Kidney tubule cell (primary cell): ENCODE results near the gene C1orf141.
"Not testable (repeated sequence)": the region's sequence is repeated elsewhere in the genome, so short reads cannot be mapped to it uniquely, and the experiment has no call there.

ENCODE experiments used
- DNase-seq: peaks from one replicate; pipeline ENCODE4 v3.0.0-alpha.2; 2018; ENCODE audit warnings: low spot score

Gene C1orf141

GRCh38 chr1:67134695-67135094 lies at the start of gene C1orf141:
TSS of gene C1orf141 (minus strand) at chr1:67134970. CDS start at chr1:67127240, 7,730 bp downstream.
- no peak for DNase-seq

- no peak for DNase-seq
Measured at GRCh38 chr1:67175530-67176087, 40.8 kb upstream of the C1orf141 start.

- no peak for DNase-seq
Measured at GRCh38 chr1:67174716-67175284, 40.0 kb upstream of the C1orf141 start.

GRCh38 chr1:67173988-67174387 lies 39.2 kb upstream of the C1orf141 start:
- no peak for DNase-seq

- DNase-seq: no peak
Measured at GRCh38 chr1:67171978-67172377, 37.2 kb upstream of the C1orf141 start.

- no peak for DNase-seq
Measured at GRCh38 chr1:67171574-67171955, 36.8 kb upstream of the C1orf141 start.

GRCh38 chr1:67170751-67171573 lies 36.2 kb upstream of the C1orf141 start:
- DNase-seq: no peak

- no peak for DNase-seq
Measured at GRCh38 chr1:67169932-67170331, 35.2 kb upstream of the C1orf141 start.

GRCh38 chr1:67169496-67169895 lies 34.7 kb upstream of the C1orf141 start:
- no peak for DNase-seq

- no peak for DNase-seq
Measured at GRCh38 chr1:67166196-67166595, 31.4 kb upstream of the C1orf141 start, which contains the start of gene IL23R. TSS of gene IL23R (plus strand) at chr1:67166454. CDS start at chr1:67168121, 1,667 bp downstream.

GRCh38 chr1:67165468-67166041 lies 30.8 kb upstream of the C1orf141 start:
- DNase-seq: no peak

GRCh38 chr1:67162954-67163353 lies 28.2 kb upstream of the C1orf141 start:
- DNase-seq: peak; percentile 92

GRCh38 chr1:67159233-67159632 lies 24.5 kb upstream of the C1orf141 start:
- peak; percentile 38 for DNase-seq

- no peak for DNase-seq
Measured at GRCh38 chr1:67158401-67158800, 23.6 kb upstream of the C1orf141 start.

- DNase-seq: no peak
Measured at GRCh38 chr1:67150931-67151330, 16.2 kb upstream of the C1orf141 start.

GRCh38 chr1:67149179-67149770 lies 14.5 kb upstream of the C1orf141 start:
- peak; percentile 83 for DNase-seq

- DNase-seq: peak; percentile 22
Measured at GRCh38 chr1:67148516-67149178, 13.9 kb upstream of the C1orf141 start.

- not testable (repeated sequence) for DNase-seq
Measured at GRCh38 chr1:67147973-67148372, 13.2 kb upstream of the C1orf141 start.

GRCh38 chr1:67146539-67146938 lies 11.8 kb upstream of the C1orf141 start:
- DNase-seq: no peak

- no peak for DNase-seq
Measured at GRCh38 chr1:67146101-67146500, 11.3 kb upstream of the C1orf141 start.

- no peak for DNase-seq
Measured at GRCh38 chr1:67144696-67145095, 9.9 kb upstream of the C1orf141 start.

GRCh38 chr1:67143966-67144365 lies 9.2 kb upstream of the C1orf141 start:
- DNase-seq: no peak
